ENCODE measurements around the gene SCARF2.
A peak's percentile ranks its signal among the peaks of the same experiment; 100 is the strongest.

DNA sequence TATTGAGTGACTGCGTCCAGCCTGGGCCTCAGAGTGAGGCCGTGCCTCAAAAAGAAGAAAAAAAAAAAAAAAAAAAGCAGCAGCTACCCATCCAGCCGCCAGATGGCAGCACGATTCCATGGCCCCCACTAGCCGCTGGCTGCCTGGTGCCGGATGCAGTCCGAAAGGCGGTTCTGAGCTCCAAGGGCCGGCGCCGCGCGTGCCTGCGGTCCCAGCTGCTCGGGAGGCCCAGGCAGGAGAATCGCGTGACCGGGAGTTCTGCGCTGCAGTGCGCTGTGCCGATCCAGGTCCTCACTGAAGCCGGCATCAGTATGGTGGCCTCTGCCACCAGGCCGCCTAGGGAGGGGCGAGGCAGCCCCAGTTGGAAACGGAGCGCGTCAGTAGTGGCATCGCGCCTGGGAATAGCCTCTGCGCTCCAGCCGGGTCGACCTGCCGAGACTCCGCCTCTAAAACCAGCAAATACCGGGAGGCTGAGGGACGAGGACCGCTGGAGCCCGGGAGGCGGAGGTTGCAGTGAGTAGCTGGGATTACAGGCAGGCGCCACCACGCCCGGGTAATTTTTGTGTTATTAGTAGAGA lies 19.3 kb downstream of the SCARF2 start:
- TF ChIP-seq CTCF (IDR thresholded peaks at IDR 0.05; ENCODE audit: insufficient read depth, low read length) (peak; percentile 52), POLR2AphosphoS5 (IDR thresholded peaks at IDR 0.05; ENCODE audit: low read depth) (no peak), SPI1 (IDR thresholded peaks at IDR 0.05; ENCODE audit: borderline replicate concordance, low read depth) (no peak)
- TF ChIP-seq, protein P1, sequence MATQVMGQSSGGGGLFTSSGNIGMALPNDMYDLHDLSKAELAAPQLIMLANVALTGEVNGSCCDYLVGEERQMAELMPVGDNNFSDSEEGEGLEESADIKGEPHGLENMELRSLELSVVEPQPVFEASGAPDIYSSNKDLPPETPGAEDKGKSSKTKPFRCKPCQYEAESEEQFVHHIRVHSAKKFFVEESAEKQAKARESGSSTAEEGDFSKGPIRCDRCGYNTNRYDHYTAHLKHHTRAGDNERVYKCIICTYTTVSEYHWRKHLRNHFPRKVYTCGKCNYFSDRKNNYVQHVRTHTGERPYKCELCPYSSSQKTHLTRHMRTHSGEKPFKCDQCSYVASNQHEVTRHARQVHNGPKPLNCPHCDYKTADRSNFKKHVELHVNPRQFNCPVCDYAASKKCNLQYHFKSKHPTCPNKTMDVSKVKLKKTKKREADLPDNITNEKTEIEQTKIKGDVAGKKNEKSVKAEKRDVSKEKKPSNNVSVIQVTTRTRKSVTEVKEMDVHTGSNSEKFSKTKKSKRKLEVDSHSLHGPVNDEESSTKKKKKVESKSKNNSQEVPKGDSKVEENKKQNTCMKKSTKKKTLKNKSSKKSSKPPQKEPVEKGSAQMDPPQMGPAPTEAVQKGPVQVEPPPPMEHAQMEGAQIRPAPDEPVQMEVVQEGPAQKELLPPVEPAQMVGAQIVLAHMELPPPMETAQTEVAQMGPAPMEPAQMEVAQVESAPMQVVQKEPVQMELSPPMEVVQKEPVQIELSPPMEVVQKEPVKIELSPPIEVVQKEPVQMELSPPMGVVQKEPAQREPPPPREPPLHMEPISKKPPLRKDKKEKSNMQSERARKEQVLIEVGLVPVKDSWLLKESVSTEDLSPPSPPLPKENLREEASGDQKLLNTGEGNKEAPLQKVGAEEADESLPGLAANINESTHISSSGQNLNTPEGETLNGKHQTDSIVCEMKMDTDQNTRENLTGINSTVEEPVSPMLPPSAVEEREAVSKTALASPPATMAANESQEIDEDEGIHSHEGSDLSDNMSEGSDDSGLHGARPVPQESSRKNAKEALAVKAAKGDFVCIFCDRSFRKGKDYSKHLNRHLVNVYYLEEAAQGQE (IDR thresholded peaks at IDR 0.05; ENCODE audit: insufficient replicate concordance, low read depth) = no peak
